ENCODE data around the gene TTC6. TPM values are rescaled to one million over a fixed set of nuclear protein-coding genes. Genes with fewer than 3 reads are reported as not detected.

The TTC6 gene
- total RNA-seq, 1 donor from 2014 or later, result 0.30 TPM

GRCh38 chr14:37584211-37585100 is 11.0 kb upstream of the TTC6 start:
- DNase-seq (ENCODE audit: low read depth), result no peak

DNA sequence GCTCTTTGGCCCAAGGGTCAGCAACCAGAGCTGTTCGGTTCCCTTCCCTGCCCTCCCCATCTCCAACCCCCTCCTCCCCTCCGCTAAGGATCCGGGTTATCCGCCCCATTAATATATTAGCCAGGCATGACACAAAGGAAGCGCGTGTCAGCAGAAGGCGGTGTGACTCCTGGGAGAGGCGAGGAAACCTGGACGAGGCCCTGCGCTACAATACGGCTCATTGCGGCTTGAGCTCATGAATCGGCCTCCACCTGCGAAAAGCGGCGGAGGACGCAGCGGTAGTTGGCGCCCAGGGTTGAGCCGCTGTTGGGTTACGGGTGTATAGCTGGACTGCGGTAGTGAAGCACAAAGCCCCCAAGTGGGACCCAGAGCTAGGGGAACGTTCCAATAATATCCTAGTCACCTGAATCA is 10.3 kb upstream of the TTC6 start:
- DNase-seq (ENCODE audit: low read depth), result no peak

DNA sequence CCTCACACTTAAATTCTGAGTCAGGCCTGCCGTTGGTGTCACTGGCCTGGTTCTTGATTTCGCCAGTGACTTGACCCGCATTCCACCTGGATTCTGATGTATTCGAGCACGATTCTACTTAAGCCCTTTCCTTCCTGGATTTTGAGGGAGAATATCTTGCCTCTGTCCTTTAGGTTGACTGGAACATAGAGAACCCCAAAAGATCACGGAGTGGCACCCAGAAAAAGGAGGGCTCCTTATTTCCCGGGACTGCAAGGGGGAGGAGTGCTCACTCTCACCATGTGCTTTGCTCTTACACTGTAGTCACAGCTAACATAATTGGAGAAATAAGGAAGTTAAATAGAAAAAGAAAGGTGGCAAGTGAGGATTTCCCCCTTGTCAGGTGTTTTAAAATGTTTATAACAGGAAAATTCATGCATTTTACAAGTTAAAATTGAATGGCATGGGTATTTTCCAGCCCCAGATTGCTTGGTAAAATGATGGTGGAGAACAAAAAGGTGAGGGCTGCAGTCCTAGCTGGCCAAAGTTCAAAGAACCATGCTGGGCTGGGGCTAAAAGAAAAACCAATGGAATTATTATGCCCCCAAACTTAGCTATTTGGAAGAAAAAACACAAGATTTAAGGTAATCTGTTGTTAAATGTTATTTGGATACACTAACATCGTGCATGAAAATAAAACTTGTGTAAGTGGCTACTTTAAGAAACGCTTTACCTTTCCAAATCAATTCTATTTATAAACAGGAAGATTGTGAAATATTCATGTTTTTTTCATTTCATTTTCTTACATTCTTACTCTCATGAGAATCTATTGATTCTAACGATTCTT is 9.2 kb upstream of the TTC6 start:
- no peak for DNase-seq (ENCODE audit: low read depth)

GRCh38 chr14:37586797-37587130 is 8.7 kb upstream of the TTC6 start:
- no peak for DNase-seq (ENCODE audit: low read depth)

DNA sequence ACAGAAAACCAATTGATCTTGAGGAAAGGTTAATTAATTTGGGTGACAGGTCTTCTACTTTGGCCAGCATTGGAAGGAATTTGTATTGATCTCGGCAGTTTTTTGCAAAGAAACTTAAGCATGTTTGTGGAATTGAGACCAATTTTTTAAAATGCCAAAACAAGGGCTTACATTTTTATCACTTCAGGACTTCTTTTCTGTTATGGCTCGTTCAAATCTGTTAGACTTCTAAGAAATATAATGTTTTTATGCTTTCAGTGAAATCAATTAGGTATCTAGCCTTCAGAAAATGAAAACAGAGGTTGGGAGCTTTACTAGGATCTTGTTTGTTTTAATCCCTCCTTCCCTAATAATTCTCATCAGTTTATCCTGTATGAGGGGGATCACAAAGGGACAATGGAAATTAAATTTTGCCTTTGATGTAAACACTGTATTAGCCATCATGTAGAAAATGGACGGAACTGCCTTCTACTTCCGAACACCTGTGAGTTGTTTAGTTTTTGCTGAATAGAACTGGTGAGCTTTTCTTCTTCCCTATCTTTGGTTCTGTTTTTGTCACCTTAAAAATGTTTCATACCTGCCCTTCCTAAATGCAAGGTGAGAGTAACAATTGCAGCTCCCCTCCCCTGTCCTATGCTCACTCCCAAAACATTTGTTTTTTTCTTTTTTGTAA is 8.2 kb upstream of the TTC6 start:
- no peak for DNase-seq (ENCODE audit: low read depth)

GRCh38 chr14:37587881-37588666 is 7.4 kb upstream of the TTC6 start:
- no peak for DNase-seq (ENCODE audit: low read depth)

DNA sequence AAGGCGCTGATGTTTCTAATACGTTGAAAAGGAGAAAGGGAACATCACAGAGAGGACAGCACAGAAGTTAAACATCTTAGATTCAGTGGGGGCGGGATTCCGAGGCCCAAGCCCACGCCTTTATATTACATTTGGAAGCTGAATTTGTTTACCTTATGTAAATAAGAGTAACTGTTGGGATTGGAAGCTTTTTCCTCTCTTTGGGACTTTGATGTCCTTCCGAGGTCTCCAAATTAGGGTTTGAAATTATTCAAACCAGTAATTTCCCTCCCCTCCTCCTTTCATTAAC is 6.8 kb upstream of the TTC6 start:
- no peak for DNase-seq (ENCODE audit: low read depth)

DNA sequence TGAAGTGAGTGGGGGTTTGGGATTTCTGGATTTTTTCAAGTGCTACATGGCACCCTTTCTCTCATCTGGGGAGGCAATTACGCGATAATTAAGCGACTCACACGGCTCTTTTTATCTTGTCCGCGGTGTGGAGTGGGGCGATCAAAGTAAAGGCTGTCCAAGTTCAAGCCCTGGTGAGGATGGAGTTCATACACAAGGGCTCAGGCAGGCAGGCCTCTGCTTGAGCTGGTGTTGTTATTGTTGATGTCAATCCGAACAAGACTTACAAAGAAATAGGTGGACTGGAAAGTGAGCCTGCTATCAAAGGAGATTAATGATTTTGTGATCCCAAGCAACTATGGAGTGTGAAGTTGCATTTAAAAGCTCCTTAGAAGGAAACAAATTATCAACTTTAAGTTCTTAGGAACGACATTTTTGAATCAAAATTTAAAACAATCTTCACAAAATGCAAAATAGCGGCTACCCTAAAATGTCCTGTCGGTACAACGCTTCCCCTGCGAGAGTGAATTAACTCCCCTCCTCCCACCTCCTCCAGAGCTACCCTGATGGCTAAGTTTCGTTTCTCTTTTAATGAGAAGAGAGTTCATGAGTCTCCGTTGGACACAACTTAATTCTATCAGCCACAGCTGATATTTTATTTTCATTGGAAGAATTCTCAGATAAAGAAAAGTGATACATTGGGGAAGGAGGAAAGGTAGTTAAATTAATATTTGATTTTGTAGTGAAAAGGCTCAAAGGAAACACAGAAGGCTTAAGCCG is 6.3 kb upstream of the TTC6 start:
- no peak for DNase-seq (ENCODE audit: low read depth)

GRCh38 chr14:37589715-37590427 is 5.6 kb upstream of the TTC6 start:
- no peak for DNase-seq (ENCODE audit: low read depth)

GRCh38 chr14:37590428-37591139 is 4.8 kb upstream of the TTC6 start:
- no peak for DNase-seq (ENCODE audit: low read depth)

DNA sequence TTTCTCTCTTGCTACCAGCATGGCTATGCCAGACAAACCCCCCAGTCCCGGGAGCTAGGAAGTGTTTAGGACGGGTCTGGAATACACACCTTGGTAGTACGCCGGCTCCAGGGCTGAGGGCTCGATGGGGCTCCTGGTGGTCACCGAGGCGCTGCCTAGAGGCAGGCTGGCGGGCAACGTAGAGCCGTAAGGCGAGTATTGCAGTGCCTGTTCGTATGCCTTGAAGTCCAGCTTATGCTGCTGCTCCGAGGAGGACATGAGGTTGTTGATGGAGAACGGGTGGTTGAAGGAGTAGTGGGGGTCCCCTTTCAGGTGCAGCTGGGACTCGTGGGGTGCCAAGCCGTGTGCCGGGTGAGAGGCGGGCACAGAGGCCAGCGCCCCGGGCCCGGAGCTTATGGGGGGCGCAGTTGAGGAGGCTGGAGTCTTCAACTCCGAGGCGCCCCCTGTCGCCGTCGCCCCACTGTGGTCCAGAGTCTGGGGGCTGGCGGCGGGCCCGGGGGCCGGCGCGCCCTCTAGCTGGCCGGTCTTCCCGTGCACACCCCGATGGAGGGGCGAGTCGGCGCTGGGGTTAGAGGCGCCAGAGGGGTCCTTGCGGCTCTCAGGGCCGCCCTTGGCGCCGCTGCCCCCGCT is 4.0 kb upstream of the TTC6 start:
- no peak for DNase-seq (ENCODE audit: low read depth)

- no peak for DNase-seq (ENCODE audit: low read depth)
Measured at GRCh38 chr14:37591941-37592481, 3.4 kb upstream of the TTC6 start.

- DNase-seq (ENCODE audit: low read depth), result no peak
Measured at GRCh38 chr14:37592482-37593408, 2.7 kb upstream of the TTC6 start.

DNA sequence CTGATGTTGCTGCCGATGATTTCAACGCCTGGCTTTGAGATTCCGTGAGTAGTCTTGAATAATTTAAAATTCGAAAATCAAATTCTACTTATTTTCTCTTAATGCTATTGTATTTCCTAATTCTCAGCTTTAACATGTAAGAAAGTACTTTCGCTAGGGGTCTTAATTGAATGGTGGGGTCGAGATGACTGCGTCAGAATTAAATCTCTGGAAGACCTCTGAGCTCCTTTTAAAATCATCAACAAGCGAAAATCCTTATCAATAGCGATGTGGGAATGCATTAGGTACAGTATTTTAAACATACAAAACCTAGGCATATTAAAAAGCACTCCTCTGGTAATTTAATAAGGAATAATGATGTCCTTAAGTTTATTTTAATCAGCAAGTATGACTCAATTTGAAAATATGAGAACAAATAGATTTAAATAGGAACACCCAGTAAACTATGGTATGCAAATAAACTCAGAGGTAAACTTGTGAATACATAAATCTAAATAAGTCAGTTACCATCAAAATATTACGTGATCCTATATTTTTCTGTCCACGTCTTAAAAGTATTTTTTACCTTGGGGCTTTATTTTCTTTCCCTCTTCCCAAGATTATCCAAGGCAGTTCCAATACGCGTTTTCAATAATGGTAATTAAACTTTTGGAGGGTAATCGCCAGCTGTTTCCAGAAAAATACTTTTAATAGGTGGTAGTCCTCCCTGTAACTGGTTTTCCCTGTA is 1.8 kb upstream of the TTC6 start:
- DNase-seq (ENCODE audit: low read depth), result no peak

DNA sequence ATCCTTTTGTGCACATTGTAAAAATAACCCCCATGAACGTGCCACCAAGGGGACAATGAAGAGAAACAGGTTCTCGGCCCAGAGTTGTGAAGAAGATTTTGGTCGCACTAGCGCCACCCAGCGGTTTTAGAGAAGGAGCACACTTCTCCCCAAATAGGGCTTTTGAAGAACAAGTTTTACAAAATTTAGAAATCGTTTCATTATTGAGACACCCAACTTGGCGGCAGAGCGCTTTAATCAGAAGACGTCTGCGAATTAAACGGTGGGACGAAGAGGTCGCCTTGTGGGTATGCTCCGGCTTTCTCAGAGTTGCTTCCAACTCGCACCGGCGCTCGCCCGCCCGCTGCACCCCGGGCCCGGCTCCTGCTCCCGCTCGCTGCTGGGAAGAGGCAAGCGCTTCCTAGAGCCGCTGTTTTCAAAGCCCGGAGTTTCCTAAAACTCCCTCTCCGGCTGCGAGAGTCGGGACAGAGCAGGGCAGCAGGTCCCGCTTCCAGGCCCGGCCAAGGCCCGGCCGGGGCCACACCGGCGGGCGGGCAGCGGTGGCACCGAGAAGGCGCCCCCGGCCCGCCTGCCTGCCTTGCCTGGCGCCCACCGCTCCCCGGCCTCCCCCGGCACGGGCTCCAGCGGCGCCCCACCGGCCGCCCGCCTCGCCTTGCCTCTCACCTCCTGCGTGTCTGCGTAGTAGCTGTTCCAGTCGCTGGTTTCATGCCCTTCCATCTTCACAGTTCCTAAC is 1.0 kb upstream of the TTC6 start:
- DNase-seq (ENCODE audit: low read depth), result peak; percentile 66

- DNase-seq (ENCODE audit: low read depth), result peak; percentile 63
Measured at GRCh38 chr14:37595809-37596621, 586 bp downstream of the TTC6 start.

All from renal cortical epithelial cell (primary cell).